HG02870 (cell line): ENCODE data around the gene RHEB.
"Not testable (repeated sequence)": the region's sequence is repeated elsewhere in the genome, so short reads cannot be mapped to it uniquely, and the experiment has no call there.

Experiments used
- ATAC-seq: cut with Tn5 transposase; IDR thresholded peaks from one replicate; pipeline ENCODE4 v1.9.1; 2021; ENCODE audit warnings: mild to moderate bottlenecking, moderate library complexity; ENCODE audit not compliant: unreplicated experiment

The RHEB gene

GRCh38 chr7:151519765-151520418 is at the start of gene RHEB:
RHEB (minus strand) TSS chr7:151519895; CDS start chr7:151519511, 384 bp downstream.
- ATAC-seq: peak; percentile 75

GRCh38 chr7:151566897-151567320 is 47.2 kb upstream of the RHEB start:
- ATAC-seq: no peak

- ATAC-seq: no peak
Observed at GRCh38 chr7:151565541-151565940, 45.8 kb upstream of the RHEB start.

- ATAC-seq: no peak
Observed at GRCh38 chr7:151560243-151560642, 40.5 kb upstream of the RHEB start.

- ATAC-seq: no peak
Observed at GRCh38 chr7:151559557-151560183, 40.0 kb upstream of the RHEB start.

- no peak for ATAC-seq
Observed at GRCh38 chr7:151558575-151558974, 38.9 kb upstream of the RHEB start.

GRCh38 chr7:151556592-151556991 is 36.9 kb upstream of the RHEB start:
- ATAC-seq: no peak

- ATAC-seq: no peak
Observed at GRCh38 chr7:151553356-151553755, 33.7 kb upstream of the RHEB start.

- no peak for ATAC-seq
Observed at GRCh38 chr7:151552352-151553028, 32.8 kb upstream of the RHEB start.

- no peak for ATAC-seq
Observed at GRCh38 chr7:151551820-151552219, 32.1 kb upstream of the RHEB start.

GRCh38 chr7:151550656-151551286 is 31.1 kb upstream of the RHEB start:
- ATAC-seq: no peak

- ATAC-seq: no peak
Observed at GRCh38 chr7:151549644-151550043, 29.9 kb upstream of the RHEB start.

GRCh38 chr7:151549083-151549482 is 29.4 kb upstream of the RHEB start:
- ATAC-seq: no peak

- ATAC-seq: no peak
Observed at GRCh38 chr7:151544183-151544582, 24.5 kb upstream of the RHEB start.

GRCh38 chr7:151542606-151543130 is 23.0 kb upstream of the RHEB start:
- no peak for ATAC-seq

GRCh38 chr7:151541709-151542499 is 22.2 kb upstream of the RHEB start:
- ATAC-seq: no peak

- no peak for ATAC-seq
Observed at GRCh38 chr7:151540146-151540545, 20.5 kb upstream of the RHEB start.

- ATAC-seq: peak; percentile 90
Observed at GRCh38 chr7:151539088-151539671, 19.5 kb upstream of the RHEB start.

GRCh38 chr7:151537818-151538561 is 18.3 kb upstream of the RHEB start:
- no peak for ATAC-seq

GRCh38 chr7:151536178-151536577 is 16.5 kb upstream of the RHEB start:
- ATAC-seq: not testable (repeated sequence)
